T47D (cell line): Measurements from ENCODE around the gene RNF103.
"Not testable (repeated sequence)": the region's sequence is repeated elsewhere in the genome, so short reads cannot be mapped to it uniquely, and the experiment has no call there.

Source experiments
- DNase-seq, 2 experiments: peaks; one replicate each; pipeline versions ENCODE4 v3.0.0 to v3.0.0-alpha.2; 2011 to 2012; ENCODE audit warnings: low read depth in 1 of 2, low spot score in 1 of 2
- JUND ChIP-seq: IDR thresholded peaks from 2 replicates; pipeline ENCODE4 v1.6.1; 2012; ENCODE audit warnings: low read depth
- in situ Hi-C: cut with HindIII; loops from 2 replicates; pipeline ENCODE4 v1.10.0; 2016; ENCODE audit warnings: low sequenced_read_pairs, low pct_unique_long_range_greater_than_20kb

RNF103 gene

GRCh38 chr2:86621280-86621943, 2.3 kb downstream of the RNF103 start:
- no peak for DNase-seq
- in situ Hi-C loops = no loop called here
- no peak for TF ChIP-seq JUND

DNA sequence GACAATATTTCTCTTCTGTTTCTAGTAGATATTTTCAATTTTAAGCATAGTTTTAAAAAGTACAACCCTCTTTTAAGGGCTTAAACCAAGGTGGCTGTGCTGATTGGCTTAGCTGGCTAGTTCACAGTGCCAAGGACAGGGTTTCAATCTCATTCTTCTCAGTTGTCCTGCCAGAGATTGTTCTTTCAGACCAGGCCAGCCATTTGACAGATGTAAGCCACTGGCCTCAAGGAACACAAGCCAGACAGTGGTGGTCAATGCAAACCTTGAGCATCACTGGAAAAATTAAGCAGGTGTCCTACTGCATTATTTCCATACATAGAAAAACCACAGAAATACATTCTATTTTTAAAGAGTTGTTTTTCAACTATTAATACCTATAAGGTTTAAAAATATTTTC, 5.9 kb downstream of the RNF103 start:
- no peak for DNase-seq
- in situ Hi-C loops = no loop called here
- no peak for TF ChIP-seq JUND

DNA sequence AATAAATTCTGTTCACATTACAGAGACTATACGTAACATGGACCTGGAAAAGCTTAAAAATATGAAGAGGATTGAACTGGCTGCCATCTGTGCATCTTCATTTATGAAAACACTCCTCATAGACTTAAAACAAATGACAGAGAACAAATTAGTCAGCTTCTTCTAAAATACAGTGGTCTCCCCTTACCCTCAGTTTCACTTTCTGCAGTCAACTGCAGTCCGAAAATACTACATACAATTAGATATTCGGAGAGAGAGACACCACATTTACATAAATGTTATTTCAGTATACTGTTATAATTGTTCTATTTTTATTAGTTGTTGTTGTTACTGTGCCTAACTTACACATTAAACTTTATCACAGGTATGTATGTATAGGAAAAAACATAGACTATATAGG, 6.5 kb downstream of the RNF103 start:
- no peak for DNase-seq
- TF ChIP-seq JUND = no peak
- in situ Hi-C loops = no loop called here

- no peak for TF ChIP-seq JUND
- in situ Hi-C loops = no loop called here
- DNase-seq = no peak
These were observed 7.2 kb downstream of the RNF103 start for GRCh38 chr2:86616502-86616901.

DNA sequence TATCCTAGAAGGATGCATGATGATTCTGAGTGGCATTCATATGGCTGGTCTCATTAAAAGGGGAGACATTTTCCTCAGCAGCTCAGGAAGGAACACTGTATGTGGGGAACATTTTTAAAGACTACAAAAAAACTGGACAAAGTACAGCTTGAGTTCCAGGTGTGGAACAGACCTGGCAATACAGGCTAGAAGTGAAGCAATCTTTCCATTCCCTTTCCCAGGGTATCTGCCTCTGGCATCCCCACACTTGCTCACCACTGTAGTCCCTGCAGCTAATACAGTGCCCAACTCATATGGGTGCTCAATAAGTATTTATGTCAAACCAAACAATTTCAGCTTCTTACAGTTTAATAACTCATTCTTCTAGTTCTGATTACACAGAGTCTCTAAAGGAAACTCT, 8.1 kb downstream of the RNF103 start:
- in situ Hi-C loops = no loop called here
- TF ChIP-seq JUND = no peak
- no peak for DNase-seq

DNA sequence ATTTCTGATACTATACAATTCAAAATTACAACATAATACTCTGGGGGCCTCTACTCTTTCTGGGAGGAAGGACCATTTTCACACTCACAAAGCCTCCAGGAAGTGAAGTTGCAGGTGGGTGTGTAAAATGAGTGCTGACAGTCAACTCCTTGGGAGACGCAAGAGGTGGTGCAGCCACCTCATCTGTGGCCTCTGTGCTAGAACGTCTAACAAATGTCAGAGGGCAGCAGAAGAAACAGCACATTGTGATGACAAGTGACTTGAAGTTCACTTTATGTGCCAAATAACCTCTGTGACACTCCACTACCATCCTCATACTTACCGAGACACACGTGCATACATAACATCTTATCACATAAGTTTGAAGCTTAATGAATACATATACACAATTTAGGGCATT, 10.2 kb downstream of the RNF103 start:
- no peak for TF ChIP-seq JUND
- in situ Hi-C loops = no loop called here
- no peak for DNase-seq

DNA sequence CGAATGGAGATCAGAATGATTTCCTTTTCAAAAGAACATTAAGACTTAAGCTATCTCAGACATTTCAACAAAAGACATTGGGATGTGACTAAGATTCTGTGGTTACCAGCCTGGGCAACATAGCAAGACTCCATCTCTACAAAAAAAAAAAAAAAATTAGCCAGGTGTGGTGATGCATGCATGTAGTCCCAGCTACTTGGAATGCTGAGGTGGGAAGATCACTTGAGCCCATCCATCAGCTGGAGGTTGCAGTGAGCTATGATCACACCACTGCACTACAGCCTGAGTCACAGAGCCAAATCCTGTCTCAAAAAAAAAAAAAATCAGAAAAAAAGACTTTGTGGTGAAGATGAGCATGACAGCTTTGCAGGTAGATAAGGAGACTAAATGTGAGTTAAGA, 12.8 kb downstream of the RNF103 start:
- TF ChIP-seq JUND = no peak

GRCh38 chr2:86608832-86609410, 14.7 kb downstream of the RNF103 start:
- in situ Hi-C loops = no loop called here

More for the DNA sequence above, 12.8 kb downstream of the RNF103 start:
- in situ Hi-C loops = no loop called here
- no peak for DNase-seq

DNA sequence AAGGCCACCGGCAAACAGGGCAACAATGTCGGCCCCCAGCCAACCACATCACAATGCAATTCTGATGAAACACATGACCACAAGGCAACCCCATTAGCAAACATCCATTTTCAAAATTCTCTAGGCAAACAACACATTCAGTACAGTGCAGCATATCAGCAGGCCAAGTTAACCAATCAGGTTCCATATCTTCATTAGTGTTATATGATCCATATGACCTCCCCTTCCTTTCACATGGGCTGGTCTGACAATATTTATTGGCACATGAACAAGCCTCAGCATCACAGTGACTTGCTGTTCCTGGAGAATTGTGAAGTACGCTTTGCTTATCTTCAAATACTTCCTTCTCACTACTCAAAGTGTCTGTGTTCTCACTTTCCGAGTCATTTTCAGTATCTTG, 19.8 kb downstream of the RNF103 start:
- in situ Hi-C loops = no loop called here
- DNase-seq = no peak
- no peak for TF ChIP-seq JUND

More at GRCh38 chr2:86608832-86609410, 14.7 kb downstream of the RNF103 start:
- no peak for TF ChIP-seq JUND
- no peak for DNase-seq

DNA sequence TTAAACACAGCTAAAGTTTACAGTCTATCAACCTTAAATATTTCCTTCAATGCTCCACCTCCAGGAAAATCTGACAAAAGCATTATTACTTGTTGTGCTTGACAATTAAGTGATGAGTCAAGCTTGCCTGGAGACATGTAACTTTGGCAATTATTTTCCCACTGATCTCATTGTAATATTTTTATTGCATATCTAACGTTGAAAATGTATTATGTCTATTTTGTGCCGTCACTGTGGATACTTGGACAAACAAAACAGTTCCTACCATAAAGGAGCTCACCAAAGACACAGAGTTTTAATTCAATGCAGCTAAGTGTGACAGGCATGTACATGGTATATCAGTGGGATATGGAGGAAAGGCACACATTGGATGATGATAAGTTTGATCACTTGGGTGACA, 24.7 kb downstream of the RNF103 start:
- TF ChIP-seq JUND = no peak
- in situ Hi-C loops = no loop called here
- no peak for DNase-seq

DNA sequence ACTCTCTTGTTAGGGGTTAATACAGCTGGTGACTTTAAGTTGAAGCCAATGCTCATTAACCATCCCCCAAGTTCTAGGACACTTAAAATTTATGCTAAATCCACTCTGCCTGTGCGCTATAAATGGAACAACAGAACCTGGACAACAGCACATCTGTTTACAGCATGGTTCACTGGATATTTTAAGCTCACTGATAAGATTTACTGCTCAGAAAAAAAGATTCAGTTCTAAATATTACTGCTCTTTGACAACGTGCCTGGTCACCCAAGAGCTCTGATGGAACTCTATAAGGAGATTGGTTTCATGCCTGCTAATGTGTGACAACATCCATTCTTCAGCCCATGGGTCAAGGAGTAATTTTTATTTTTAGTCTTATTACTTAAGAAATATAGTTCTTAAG, 27.5 kb downstream of the RNF103 start:
- no peak for DNase-seq
- in situ Hi-C loops = no loop called here
- no peak for TF ChIP-seq JUND

DNA sequence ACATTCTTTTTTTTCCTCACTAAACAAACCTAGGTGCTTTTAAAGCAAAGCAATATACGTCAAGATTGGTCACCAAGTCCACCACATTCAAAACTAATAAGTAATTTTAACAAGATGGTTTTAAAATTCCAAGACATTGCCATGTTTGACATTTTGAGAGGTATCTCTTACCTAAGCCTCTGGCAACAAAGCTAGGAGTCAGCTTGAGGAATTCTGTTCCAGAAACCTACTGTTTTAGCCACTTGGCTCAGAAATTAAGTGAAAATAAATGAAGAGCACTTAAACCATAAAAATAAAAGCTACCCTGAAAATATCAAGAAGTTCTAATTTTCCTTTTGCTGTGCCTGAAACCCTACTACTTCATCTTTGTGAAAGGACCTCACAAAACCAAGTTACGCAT, 30.4 kb downstream of the RNF103 start:
- DNase-seq = no peak
- TF ChIP-seq JUND = no peak
- in situ Hi-C loops = no loop called here

DNA sequence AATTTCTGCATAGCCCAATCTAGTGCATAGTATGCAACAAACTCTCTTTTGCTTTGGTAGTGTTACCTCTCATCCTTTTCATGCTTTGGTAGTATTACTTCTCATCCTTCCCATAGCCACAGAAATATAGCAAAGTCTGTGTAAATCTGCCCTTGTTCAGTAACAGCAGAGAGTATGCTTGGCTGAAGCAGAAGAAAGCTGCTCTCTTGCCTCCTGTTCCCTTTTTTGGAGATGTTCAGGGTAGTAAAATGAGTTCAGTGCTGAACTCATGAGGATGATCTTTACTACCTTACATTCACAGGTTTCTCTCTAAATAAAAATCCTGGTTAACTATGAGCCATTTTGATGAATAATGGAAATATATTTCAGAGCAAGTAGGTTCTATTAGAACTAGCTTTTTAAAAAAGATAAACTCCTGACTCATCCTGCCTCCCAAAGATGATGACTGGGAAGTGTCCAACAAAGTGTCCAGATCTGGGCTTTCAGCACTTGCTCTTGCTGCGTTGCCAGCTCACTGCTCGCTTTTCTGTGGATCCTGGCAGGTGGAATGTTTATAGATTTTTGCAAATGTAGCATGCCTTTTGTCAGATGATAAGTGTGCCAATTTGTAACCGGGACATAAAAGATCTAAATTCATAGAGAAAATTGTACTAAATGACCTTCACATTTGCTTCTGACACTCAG, 31.0 kb downstream of the RNF103 start:
- in situ Hi-C loops = no loop called here
- DNase-seq = no peak
- no peak for TF ChIP-seq JUND

- in situ Hi-C loops, DNase-seq: not testable (repeated sequence)
These were observed 34.0 kb downstream of the RNF103 start for GRCh38 chr2:86589701-86590100.
